ENCODE results near the gene KYAT1. TPM values are rescaled to one million over a fixed set of nuclear protein-coding genes. Genes with fewer than 3 reads are reported as not detected.
A peak's percentile ranks its signal among the peaks of the same experiment; 100 is the strongest.

Gene KYAT1
- total RNA-seq, 1 experiment from 2014 or later, result 12.7 TPM

DNA sequence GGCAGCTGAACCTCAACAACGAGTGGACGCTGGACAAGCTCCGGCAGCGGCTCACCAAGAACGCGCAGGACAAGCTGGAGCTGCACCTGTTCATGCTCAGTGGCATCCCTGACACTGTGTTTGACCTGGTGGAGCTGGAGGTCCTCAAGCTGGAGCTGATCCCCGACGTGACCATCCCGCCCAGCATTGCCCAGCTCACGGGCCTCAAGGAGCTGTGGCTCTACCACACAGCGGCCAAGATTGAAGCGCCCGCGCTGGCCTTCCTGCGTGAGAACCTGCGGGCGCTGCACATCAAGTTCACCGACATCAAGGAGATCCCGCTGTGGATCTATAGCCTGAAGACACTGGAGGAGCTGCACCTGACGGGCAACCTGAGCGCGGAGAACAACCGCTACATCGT lies 26.6 kb upstream of the KYAT1 start:
- no peak for DNase-seq (ENCODE audit: low read depth)

DNA sequence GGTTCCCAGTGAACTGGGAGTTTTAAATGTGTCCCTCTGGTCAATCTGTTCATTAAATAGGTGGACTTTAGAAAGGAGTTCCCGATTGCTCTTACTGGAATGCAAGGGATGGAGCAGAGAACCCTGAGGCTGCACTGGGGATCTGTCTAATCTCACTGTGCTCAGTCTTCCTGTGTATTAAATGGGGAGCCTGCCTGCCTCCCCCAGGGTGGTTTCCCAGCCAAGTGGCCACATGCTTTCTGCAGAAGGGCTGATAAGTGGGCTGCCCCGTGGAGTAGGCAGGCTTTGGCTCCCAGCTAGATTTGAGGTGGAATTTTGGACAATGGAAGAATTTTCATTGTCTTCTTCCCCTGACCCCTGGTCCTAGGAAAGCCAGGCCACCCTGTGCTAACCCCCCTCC lies 25.0 kb upstream of the KYAT1 start:
- DNase-seq (ENCODE audit: low read depth), result no peak

DNA sequence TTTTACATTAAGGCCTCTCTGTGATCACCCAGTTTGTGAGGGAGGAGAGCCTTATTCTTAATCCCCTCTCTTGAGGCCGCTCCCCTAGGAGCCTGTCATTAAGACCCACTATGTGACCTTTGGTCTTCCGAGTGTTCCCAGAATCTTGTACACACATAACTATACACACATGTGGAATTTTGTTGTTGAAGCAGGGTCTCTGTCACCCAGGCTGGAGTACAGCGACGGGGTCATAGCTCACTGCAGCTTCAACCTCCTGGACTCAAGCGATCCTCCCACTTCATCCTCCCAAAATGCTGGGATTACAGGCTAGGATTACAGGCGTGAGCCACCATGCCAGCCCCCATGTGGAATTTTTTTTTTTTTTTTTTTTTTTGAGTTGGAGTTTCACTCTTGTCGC lies 24.2 kb upstream of the KYAT1 start:
- no peak for DNase-seq (ENCODE audit: low read depth)

DNA sequence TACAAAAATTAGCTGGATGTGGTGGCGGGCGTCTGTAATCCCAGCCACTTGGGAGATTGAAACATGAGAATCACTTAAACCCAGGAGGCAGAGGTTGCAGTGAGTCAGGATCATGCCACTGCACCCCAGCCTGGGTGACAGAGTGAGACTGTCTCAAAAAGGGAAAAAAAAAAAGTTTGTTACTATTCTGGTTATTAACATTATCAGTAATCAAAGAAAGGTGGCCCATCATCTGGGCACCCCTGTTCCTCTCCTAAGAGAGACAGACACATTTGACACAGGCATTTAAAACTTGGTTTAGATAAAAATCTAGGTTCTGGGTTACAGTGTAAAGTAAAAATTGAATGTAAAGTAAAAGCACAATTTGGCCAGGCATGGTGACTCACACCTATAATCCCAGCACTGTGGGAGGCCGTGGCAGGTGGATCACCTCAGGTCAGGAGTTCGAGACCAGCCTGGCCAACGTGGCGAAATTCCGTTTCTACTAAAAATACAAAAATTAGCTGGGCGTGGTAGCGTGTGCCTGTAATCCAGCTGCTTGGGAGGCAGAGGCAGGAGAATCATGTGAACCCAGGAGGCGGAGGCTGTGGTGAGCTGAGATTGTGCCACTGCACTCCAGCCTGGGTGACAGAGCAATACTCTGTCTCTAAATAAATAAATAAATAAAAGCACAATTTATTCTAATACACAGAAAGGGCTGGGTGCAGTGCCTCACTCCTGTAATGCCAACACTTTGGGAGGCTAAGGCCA lies 22.3 kb upstream of the KYAT1 start:
- DNase-seq (ENCODE audit: low read depth), result peak; percentile 81

DNA sequence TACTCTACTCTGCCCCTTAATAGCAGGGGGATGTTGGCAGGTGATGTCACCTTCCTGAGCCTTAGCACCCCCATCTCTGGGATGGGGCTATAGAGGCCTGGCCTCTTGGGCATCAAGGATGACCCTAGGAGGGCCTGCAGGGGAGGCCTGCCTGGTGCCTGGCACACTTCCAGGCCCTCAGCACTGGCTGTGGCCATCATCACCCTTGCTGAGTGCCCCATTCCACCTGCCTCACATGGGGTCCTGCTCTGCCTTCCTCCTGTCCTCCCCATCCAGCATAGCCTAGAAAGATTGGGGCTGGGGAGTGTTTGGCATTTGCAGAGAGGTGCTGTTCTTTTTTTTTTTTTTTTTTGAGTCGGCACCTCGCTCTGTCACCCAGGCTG lies 21.3 kb upstream of the KYAT1 start:
- no peak for DNase-seq (ENCODE audit: low read depth)

DNA sequence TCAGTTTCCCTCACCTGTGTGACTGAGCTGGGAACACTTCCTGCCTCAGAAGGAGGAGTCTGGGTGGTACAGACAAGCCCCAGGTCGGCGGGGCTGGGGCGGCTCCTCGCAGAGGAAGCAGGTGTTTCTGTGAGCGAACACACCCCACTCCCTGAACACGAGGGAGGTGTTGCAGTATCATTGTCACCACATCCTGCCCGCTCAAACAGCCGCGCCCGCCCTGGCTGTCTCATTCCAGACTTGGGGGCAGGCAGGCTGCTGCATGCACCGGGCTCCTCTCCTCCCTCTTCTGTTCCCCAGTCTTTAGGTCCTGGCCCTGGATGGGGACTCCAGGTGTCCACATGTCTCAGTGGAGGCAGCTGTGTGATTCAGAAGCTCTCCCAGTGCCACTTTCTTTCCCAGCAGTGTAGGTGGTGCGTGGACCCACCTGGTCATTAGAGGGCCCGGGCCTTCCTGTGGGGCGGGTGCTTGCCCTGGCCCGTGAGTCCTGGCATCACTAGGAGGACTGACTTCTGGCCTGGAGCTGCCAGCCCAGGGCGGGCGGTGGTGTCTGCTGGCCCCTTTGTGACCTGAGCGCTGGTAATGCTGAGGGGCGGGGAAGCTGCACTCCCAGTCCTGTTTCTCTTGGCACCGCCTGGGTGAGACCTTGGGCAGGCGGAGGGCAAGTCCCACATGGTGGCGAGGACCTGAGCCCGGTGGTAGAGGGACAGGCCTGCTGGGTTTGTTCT lies 20.8 kb upstream of the KYAT1 start:
- DNase-seq (ENCODE audit: low read depth), result peak; percentile 35

DNA sequence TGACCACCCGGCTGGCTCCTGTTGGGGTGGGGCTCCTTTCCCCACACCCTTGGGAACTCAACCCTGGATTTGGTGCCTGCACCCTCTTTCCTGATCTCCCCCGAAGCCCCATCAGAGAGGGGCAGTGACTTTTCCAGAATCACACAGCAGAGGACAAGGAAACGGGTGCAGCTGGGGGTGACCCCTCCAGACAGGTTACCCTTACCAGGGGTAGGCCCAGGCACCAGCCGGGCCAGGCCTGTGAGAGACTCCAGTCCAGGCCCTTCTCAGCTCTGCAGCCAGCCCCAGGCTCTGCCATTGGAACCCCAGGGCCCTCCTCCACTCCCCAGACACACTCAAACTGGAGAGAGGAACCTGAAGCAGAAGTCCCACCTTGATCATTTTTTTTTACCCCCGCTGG lies 20.1 kb upstream of the KYAT1 start:
- no peak for DNase-seq (ENCODE audit: low read depth)

DNA sequence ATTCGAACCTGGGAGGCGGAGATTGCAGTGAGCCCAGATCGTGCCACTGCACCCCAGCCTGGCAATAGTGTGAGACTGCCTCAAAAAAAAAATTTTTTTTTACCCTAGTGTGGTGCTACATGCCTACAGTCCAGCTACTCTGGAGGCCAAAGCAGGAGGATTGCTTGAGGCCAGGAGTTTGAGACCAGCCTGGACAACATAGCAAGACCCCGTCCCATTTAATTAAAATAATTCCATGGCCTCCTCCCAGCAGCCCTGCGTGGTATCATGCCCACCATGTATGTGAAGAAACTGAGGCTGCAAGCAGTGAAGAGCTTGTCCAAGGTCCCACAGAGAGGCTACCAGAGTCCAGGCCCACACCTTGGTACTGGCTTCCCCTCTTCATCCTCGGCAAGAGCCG lies 19.6 kb upstream of the KYAT1 start:
- DNase-seq (ENCODE audit: low read depth), result no peak

DNA sequence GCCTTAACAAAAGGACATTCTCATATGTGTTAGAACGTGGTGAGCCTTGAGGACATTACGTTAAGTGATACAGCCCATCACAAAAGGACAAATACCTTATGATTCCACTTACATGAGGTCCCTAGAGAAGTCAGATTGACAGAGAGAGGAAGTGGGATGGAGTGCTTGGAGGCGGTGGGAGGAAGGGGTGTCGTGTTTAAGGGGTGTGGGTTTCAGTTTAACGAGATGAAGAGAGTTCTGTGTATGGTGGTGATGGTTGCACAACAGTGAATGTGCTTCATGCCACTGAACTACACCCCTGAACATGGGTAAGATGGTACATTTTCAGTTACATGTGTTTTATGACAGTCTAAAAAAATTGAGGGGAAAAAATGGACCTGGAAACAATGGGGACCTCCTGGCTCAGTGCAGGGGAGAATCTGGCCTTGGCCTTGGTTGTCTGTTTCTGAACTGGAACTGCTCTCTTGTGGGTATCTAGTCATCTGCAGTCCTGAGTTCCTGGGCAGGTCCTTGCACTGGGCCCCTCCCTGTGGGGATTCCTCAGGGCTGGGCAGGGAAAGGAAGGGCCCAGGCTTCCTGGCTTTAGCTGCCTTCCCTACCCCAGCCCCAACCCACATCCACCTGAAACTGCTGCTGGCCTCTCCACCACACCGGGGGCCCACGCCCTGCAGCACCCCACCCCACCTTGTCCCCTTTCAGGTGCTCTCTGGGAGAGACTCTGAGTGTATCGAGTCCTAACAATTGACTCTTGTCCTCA lies 18.0 kb upstream of the KYAT1 start:
- DNase-seq (ENCODE audit: low read depth), result peak; percentile 44

DNA sequence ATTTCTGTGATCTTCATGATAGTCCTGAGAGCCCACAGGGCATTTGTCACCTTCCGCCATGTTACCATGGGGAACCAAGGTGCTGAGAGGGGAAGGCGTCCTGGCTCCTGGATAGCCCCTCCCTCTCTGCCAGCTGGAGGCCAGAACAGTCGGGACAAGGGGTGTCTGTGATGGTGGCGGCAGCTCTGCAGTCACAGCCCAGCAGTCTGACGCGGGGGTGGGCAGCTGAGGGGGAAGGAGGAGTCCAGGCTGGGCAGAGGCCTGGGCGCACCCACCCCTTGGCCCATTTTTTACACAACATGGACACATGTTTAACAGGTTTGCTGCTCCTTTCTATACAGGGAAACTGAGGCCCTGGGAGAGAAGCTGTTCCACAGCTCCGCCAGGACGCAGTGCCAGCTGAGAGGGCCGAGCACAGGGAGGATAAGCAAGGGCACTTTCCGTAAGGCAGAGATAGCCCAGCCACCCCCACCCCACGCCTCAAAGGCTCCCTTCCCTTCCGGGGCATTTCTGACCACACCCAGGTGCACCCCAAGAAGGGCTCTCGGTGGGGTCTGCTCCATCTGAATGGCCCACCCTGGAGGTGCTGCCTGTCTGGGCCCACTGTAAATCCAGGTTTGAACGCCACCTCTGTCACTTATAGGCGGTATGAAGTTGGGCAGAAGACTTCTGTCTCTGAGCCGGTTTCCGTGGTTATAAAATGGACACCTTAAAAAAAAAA lies 17.3 kb upstream of the KYAT1 start:
- no peak for DNase-seq (ENCODE audit: low read depth)

DNA sequence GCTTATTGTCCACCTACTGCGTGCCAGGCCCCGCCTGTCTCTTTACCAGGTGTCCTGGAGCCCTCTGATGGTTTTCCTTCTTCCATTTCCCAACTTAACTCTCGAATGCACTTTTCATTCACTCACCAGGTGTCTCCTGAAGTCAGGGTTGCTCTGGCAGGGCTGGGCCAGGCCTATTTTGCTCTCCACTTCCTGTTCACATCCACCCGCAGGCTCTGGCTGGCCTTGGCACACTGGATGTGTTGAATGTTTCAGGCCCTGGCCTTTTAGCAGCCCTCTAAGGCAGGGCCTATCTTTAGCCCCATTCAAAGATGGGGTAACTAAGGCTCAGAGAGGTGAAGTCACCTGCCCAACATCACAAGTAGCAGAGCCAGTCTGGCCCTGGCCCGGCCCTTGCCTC lies 16.6 kb upstream of the KYAT1 start:
- no peak for DNase-seq (ENCODE audit: low read depth)

DNA sequence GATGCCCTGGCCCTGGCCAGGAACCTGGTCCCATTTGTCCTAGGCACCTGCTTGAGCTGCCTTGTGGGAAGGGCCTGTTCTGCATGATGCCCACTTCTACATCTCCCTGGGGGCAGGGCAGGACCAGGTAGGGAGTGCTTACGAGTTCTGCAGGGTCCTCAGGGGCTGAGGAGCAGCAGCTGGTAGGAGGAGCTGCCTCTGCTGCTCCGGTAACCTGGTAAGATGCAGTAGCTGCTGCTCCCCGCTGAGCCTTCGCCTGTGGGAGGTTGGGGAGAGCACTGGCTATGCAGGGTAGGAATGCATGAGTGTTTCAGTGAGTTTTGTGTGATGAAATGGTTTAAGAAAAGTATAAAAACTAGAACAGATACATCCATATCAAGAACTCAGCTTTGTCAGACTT lies 13.8 kb upstream of the KYAT1 start:
- no peak for DNase-seq (ENCODE audit: low read depth)

DNA sequence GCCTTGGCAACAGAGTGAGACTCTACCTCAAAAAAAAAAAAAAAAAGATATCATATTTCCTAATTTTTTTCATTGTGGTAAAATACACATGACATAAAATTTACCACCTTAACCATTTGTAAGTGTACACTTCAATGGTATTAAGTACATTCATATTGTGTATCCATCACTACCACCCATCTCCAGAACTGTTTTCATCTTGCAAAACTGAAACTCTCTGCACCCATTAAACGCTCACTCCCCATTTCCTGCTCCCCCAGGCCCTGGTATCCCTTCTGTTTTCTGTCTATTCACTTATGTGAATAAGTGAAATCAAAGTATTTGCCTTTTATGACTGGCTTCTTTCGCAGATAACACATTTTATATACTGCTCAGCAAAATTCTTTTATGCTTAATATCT lies 13.0 kb upstream of the KYAT1 start:
- DNase-seq (ENCODE audit: low read depth), result no peak

DNA sequence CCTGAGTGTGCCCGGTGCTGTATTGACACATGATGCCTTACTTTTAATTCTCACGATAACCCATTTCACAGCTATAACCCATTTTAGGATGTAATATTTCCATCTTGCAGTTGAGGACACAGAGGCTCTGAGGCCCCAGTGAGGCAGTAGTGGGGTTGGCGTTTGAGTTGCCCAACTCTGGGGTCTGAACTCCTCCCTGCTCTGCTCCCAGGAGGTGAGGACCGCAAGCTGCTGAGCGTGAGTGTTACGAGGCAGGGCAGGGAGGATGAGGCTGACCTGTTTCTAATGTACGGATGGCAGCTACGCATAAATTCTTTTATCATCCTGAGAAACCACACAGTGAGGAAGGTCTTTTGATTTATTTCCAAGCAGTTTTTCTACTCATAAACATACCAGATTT lies 11.6 kb upstream of the KYAT1 start:
- no peak for DNase-seq (ENCODE audit: low read depth)

DNA sequence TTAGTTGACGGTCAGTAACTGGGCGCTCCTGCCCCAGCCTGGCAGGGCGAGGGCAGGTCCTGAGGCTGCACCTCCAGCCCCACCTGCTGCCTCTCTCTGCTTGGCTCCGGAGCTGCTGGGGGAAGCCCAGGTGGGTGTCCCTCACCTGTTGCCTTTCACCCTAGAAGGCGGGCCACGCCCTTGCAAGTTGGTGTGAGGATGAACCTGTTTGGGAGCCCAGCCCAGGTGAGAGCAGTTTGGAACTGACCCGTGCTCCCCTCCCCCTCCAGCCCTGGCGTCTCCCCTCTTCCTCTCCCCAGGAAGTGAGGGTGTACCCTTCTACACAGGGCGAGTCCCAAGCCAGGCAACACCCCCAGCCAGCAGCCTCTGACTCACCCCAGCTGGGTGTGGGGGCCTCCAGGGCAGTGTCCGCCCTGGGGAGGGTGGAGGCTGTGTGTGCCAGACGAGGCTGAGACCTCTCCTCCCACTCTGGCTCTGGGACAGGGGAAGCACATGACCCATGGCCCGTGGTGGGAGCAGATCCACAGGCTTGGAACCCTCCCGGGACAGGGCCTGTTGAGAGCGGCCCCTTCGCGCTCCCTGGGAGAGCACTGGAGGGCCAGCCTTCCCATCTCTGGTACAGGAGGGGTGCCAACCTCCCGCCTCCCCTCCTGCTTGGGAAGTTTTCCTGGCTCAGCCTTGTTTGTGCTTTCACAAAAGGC lies 10.6 kb upstream of the KYAT1 start:
- DNase-seq (ENCODE audit: low read depth), result peak; percentile 93

DNA sequence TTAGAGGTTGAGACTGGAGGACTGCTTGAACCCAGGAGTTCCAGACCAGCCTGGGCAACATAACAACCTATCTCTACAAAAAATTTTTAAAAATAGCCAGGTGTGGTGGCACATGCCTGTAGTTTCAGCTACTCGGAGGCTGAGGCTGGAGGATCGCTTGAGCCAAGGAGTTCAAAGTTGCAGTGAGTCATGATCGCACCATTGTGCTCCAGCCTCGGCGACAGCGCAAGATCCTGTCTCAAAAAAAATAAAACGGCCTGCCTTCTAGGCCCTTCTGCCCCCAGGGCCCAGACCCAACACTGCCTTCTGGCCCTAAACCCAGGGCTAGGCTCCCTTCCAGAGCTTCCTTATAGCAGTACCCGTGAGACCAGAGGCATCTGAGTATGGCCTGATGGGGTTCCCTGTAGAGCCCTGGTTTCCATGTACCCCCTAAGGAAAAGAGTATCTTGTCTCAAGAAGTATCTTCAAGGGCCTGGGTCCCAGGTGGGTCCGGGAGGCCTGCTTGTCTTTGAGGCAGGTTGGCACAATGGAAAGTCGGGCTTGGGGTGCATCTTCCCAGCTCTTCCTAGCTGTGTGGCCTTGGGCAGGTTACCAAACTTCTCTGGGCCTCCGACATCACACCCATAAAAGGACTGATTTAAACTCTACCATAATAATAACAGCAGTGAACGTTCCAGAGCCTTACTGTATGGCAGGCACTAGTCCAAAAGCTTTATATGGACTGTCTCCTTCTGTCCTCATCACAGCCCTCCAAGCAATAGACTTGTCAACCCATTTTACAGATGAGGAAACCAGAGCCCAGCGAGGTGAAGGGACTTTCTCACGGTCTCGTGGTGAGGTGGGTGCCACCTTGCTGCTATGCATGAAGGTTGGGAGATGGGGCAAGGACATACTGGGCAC lies 9.8 kb upstream of the KYAT1 start:
- no peak for DNase-seq (ENCODE audit: low read depth)

DNA sequence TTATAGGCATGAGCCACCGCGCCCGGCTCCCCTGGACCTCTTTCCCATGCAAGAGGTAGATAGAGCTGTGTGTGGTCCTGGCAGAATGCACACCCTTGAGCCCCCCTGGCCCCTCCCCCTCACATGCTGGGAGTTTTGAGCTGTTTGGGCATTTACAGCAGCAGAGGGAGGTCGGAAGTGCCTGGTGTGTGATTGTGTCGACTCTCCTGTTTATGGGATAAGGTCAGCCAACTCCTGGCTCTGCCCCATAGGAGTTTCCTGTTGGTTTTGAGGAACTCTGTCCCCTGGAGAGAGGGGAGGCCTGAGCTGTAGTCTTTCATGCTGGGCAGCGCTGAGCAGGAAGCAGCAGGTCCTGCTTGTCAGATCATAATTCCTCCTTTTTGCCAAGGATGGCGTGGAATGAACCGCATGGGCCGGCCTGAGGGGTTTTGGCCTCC lies 6.2 kb upstream of the KYAT1 start:
- peak; percentile 77 for DNase-seq (ENCODE audit: low read depth)

DNA sequence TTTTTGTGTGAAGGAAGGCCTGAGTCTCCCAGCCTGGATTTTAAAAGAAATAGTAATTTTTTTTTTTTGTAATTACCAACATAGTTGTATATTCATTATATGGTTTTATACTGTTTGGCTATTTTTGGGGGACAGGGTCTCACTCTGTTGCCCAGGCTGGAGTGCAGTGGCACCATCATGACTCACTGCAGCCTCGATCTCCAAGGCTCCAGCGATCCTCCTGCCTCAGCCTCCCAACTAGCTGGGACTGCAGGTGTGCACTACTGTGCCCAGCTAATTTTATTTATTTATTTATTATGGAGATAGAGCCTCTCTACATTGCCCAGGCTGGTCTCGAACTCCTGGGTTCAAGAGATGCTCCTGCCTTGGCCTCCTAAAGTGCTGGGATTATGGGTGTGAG lies 5.3 kb upstream of the KYAT1 start:
- DNase-seq (ENCODE audit: low read depth), result no peak

DNA sequence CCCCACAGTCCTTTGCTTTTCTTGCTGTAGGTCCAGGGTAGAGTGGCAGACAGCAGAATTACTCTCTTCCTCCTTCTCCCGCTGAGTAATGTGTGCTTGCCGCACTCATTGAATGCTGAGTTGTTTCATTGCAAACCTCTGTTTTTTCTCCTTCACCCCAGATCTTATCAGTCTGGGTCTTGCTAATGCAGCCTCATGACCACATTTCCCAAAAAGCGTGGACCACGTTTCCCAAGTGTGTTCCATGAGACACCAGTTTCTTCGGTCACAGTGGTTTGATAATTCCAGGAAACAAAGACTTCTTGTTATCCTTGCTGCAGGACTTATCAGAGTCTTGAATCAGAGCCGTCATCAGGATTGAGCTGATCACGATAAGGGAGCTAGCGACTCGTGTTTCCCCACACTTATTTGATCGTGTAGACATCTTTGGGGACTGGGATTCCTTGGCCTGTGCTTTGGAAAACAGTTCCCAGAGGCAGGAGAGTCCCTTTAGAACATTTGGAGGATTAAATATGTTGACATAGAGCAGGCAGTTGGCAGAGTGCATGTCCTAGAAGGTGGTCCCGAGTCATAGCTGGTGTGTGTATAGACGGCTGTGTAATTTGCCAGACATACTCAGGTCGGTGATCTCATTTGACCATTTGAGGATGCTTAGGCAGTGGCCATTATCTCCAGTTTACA lies 4.6 kb upstream of the KYAT1 start:
- DNase-seq (ENCODE audit: low read depth), result no peak

DNA sequence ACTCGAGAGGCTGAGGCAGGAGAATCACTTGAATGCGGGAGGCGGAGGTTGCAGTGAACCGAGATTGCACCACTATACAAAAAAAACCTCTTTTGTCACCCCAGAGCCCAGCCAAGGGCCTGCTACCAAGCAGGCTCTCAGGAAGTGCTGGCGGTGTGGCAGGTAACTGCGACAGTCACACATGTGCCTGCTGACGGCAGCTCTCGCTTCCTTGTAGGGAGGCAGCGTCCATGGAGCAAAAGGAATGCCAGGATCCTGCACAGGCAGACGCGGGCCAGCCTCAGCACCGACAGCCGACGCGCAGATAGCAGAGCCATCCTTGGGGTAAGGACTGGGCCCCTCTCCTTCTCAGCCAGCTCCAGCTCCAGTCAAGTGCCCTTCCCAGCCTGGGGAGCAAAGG lies 4.0 kb upstream of the KYAT1 start:
- DNase-seq (ENCODE audit: low read depth), result no peak

Measured in M059J (cell line).